NCI-H524 treated with DMSO at 0.1 percent for 48 hours (cell line): ENCODE data around the gene PTGER2.
A peak's percentile ranks its signal among the peaks of the same experiment; 100 is the strongest.

Experiments used
- DNase-seq: peaks from one replicate; lab custom pipeline; 2025; lab: John Stamatoyannopoulos, UW

The PTGER2 gene

DNA sequence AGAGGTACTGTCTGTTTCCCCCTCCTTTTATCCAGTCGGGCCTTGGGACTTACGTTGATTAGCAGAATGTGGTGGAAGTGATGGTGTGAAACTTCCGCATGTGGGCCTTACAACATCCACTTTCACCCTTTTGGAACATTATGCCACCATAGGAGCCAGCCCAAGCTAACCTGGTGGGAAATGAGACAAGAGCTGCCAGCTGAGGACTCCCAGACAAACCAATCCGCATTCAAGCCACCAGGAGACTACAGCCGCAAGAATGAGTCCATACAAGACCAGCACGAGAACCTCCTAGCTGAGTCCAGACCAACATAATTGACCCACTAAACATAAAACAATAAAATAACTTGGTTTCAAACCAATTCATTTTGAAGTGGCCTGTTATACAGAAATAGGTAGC, 9.1 kb upstream of the PTGER2 start:
- no peak for DNase-seq

DNA sequence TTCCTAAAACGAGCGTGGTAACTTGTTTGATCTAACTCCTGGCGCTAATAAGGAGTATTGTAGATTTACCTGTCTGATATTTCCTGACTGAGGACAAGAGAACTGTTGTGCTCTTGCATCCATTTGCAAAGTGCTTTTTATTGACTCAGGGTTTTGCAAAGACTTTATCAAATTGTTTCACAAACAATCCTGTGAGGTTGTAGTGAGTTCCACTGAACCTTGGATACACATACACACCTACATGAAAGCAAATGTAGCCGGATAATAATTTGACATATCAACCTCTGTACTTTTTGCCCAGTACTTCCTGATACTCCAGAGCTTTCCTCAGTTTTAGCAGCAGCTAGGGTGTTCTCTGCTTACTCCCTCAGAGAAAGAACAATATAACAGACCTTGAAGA, 6.7 kb upstream of the PTGER2 start:
- no peak for DNase-seq

DNA sequence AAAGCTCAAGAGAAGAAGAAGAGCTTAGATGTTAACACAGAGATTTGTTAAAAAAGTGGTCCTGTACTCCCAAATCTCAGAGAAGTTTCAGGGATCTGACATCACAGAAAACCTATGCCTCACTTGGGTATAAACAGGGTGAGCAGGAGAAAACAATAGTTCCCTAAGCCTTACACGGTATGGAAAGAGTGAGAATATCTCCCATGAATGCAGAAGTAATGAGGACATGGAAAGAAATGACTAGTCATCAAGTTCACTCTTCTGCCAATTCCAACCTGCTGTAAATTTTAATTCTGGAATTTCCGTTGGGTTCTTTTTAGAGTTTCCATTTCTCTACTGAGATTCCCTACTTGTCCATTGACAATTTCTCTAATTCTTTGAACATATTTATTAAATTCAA, 6.2 kb upstream of the PTGER2 start:
- no peak for DNase-seq

DNA sequence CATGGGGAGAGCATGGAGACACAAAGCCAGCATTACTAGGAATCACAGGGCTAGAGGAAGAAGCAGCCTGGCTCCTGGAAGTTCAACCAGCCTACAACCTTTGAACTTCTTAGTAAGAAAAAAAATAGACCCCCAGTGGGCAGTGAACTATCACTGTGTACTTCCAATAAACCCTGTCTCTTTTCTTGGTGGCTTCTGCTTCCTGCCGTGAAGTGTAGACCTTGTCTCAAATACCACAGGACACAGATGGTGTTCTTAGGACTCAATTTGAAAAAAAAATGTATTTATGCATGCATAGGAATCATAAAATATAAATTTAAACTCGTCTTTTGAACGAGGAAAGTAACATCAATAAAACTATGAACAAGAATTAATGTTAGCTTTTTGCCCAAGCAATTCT, 3.6 kb upstream of the PTGER2 start:
- no peak for DNase-seq

DNA sequence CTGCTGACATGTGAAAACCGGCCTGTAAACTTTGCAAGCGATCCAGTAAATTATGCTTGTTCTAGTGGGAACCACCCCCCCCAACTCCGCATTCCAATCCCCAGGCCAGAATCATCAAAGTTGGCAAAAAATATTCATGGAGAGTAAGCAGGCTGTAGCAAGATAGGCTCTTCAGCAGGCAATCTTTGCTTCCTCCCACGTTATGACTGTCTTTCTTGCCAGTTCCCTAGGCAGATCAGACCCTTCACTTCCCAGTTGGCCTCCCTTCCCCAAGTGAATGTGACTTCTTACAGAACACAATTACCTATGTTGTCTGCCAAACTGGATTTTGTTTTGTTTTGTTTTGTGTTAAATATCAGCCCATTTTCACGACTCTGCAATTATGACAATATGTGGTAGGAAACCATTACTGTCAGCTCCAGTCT, 1.2 kb upstream of the PTGER2 start:
- DNase-seq = no peak

DNA sequence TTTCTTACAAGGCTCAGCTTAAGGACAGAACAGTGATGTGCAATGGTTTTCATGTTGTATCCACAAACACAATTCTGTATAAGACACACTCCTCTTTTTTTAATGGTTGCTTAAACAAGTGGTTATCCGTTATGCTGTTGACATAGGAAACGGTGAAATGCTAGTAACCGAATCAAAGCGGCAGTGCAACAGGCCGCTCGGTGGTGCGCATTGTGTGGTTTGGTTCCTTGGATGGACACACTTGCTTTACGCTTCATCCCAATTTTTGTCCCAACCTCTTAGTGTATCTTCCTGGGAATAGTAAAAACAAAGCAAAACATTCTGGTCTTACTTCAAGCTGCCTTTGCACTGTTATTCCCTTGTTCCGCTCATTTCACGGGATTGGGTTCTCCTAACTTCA, 650 bp upstream of the PTGER2 start:
- DNase-seq = no peak

DNA sequence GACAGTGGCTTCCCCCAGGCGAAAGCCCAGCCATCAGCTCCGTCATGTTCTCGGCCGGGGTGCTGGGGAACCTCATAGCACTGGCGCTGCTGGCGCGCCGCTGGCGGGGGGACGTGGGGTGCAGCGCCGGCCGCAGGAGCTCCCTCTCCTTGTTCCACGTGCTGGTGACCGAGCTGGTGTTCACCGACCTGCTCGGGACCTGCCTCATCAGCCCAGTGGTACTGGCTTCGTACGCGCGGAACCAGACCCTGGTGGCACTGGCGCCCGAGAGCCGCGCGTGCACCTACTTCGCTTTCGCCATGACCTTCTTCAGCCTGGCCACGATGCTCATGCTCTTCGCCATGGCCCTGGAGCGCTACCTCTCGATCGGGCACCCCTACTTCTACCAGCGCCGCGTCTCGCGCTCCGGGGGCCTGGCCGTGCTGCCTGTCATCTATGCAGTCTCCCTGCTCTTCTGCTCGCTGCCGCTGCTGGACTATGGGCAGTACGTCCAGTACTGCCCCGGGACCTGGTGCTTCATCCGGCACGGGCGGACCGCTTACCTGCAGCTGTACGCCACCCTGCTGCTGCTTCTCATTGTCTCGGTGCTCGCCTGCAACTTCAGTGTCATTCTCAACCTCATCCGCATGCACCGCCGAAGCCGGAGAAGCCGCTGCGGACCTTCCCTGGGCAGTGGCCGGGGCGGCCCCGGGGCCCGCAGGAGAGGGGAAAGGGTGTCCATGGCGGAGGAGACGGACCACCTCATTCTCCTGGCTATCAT, 663 bp downstream of the PTGER2 start:
- DNase-seq = no peak

DNA sequence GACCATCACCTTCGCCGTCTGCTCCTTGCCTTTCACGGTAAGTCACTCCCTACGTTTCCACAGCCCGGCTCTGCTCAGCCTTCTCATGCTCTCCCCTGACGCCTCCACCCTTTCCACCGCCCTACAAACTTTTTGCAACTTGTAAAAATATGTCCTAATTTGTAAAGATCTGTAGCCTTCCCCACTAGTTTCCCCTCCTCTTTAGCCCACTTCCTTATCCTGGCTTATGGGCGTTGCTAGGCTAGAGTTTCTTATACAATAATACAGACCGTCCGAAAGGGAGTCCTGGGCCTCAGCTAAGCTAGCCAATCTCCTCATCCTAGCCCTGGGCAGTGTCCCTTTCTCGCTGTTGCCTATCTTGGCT, 1.2 kb downstream of the PTGER2 start:
- no peak for DNase-seq

DNA sequence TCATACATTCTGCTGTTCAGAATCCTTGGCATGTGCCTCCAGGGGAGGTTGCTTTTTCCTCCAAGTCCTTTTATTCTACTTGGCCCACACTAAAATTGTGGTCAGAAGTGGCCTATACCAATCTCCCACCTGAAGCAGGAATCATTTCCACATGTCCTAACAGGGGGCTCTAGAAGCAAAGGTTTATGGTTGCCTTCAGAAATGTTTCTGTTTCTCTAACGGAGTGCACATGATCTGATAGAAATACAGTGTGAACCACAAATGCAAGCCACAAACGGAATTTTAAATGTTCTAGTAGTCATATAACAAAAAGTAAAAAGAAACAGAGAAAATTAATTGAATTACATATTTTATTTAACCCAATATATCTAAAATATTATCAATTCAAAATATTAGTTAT, 4.0 kb downstream of the PTGER2 start:
- DNase-seq = no peak

DNA sequence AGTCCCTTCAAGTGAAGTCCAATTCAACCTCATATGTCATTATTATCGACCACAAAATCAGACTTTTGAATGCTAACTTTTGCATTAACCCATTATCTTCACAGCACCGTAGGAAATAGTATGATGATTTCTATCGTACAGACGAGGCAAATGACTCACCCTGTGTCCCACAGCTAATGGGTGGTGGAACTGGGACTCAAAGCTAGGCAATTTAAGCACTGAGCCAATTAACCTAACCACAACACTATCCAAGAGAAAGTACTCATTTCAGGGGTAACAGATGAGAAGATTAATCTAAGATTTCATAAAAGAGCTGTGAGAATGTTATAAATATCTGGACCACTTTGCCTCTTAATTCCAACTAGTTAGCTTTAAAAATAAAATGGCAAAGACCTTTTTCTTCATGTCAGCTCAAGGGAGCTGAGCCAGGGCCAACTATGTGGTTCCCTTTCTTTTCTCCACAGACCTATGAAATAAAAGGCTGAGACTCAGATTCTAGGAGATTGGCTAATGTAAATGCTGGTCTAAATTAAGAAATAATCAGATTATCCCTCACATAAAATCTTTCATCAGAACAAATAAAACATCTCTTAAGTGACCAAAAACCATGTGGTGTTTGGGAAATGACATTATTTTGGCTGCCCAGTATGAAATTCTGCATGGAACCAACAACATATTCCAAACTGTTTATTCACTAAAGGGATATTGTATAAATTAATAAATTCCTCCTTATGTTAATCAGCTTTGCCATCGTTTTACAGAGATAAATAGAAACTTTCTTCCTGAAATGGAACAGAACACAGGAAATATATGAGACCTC, 4.9 kb downstream of the PTGER2 start:
- DNase-seq = no peak

DNA sequence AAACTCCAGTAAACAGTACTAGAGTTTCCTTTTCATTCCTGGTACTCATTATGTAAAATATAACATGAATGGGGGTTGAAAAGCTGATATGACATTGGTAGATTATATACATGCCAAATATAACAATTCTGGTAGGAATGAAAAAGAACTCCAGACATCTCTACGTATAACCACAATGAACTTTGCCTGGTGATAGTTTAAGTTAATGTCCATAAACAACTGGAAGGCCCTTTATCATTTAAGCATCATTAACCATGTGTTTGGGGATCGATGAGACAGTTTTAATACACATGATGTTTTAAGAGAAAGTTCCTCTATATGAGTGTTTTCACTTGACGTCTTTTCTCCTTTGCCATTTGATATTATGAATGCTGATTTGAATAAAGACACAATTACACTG, 5.8 kb downstream of the PTGER2 start:
- DNase-seq = no peak

DNA sequence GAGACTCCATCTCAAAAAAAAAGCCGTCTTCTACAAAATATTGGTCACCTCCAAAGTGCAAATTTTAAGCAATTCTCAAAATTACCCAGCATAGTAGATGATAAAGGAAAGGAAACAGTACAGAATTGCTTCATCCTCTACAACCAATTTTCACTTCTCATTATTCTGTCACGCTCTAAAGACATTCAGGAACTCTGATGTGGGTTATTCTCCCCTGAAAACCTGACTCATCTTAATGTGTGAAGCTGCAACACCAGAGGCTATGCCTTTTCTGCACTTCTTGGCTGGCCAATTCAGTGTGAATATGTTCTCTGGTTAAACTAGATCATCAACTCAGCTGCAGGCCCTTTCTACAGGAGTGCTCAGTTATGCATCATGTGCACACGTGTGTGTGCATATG, 11.0 kb downstream of the PTGER2 start:
- no peak for DNase-seq

DNA sequence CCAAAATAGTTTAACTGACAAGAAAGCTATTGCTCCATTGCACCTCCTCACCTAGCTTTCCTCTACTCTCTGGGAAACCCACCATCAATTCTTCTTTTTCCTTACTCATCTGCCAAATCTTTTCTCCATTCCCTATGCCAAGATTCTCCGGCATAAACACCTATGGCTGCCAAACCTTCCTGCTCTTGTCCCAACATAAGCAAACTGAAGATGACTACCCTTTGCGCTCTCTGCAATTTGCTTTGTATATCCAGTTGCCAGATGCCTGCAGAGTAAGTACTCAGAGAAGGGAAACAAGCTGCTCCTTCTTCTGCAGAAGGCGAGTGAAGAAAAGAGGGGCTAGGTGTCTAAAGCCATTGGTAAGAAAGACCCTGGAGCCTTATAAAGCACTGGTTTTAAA, 11.5 kb downstream of the PTGER2 start:
- no peak for DNase-seq

DNA sequence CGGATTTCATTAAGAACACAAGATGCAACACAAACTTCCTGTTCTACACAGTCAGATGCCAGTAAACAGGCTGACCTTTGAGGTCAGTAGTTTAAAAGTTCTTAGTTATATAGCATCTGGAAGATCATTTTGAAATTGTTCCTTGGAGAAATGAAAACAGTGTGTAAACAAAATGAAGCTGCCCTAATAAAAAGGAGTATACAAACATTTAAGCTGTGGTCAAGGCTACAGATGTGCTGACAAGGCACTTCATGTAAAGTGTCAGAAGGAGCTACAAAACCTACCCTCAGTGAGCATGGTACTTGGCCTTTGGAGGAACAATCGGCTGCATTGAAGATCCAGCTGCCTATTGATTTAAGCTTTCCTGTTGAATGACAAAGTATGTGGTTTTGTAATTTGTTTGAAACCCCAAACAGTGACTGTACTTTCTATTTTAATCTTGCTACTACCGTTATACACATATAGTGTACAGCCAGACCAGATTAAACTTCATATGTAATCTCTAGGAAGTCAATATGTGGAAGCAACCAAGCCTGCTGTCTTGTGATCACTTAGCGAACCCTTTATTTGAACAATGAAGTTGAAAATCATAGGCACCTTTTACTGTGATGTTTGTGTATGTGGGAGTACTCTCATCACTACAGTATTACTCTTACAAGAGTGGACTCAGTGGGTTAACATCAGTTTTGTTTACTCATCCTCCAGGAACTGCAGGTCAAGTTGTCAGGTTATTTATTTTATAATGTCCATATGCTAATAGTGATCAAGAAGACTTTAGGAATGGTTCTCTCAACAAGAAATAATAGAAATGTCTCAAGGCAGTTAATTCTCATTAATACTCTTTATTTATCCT, 13.5 kb downstream of the PTGER2 start:
- DNase-seq = no peak

DNA sequence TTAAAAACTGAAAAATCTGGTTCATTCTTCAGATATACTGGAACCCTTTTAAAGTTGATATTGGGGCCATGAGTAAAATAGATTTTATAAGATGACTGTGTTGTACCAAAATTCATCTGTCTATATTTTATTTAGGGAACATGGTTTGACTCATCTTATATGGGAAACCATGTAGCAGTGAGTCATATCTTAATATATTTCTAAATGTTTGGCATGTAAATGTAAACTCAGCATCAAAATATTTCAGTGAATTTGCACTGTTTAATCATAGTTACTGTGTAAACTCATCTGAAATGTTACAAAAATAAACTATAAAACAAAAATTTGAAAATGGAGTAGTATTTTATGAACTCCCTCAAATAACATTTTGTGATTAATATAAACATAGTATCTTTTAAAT, 14.2 kb downstream of the PTGER2 start:
- no peak for DNase-seq

DNA sequence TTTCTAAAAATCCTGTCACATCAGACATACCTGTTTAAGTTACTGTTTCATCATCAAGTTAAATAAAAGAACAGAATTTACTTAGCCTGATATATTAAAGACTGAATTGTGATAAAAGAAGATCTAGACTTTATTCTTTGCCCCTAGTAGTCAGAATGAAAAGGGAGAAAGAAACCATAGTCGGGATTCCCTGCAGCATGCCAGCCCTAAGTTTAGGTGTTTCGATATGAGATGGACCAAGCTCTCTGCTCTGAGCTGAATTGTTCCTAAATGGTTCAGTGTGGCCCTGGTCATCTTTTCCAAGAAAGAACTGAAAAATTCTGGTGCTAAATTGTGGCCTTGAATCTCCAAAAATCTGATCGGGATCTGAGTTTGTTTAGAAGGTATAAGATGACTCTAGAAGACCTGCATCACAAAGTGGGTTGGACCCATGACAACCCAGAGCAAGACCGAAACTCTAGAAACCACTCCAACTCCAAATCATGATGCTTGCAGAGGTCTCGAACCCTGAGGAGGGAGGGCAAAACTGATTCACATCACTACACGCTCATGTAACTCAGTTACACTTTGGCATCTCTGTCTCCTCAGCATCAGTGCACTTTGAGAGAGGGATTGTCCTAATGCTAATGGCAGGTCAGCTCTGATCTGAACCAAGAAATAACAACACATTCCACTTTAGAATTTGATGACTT, 15.7 kb downstream of the PTGER2 start:
- no peak for DNase-seq

DNA sequence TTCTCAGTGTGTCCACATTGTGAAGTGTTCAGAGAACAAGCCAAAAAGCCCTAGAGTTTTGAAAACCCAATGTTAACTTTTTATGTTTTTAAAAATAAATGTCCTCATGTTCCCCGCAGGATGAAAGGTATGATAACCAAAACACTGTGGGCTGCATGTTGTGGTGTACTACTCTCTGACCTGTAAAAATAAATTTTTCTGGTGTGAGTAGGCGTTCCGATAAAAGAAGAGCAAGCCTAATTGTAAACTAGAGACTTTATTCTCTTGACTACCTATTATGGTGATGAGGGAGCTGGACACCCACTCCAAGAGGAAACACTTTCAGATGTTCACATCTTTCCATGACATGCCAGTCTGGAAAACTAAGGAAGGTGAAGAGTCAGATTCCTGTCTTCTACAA, 18.2 kb downstream of the PTGER2 start:
- DNase-seq = no peak

DNA sequence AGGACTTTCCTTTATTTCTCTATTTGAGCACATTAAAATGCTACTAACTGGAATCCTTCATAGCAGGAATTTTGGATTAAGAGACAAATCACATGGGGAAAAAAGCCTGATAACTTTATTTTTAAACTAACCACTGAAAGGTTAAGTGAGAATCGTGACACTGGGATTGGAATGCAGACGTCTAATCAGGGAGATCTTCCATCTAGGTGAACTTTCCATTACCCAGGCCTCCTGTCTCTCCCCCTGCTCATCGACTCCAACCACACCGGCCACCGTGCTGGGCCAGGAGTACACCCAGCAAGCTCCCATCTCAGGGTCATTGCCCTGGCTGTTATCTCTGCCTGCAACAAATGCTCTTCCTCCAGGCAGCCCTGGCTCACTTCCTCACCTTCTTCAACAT, 19.0 kb downstream of the PTGER2 start:
- DNase-seq = no peak

DNA sequence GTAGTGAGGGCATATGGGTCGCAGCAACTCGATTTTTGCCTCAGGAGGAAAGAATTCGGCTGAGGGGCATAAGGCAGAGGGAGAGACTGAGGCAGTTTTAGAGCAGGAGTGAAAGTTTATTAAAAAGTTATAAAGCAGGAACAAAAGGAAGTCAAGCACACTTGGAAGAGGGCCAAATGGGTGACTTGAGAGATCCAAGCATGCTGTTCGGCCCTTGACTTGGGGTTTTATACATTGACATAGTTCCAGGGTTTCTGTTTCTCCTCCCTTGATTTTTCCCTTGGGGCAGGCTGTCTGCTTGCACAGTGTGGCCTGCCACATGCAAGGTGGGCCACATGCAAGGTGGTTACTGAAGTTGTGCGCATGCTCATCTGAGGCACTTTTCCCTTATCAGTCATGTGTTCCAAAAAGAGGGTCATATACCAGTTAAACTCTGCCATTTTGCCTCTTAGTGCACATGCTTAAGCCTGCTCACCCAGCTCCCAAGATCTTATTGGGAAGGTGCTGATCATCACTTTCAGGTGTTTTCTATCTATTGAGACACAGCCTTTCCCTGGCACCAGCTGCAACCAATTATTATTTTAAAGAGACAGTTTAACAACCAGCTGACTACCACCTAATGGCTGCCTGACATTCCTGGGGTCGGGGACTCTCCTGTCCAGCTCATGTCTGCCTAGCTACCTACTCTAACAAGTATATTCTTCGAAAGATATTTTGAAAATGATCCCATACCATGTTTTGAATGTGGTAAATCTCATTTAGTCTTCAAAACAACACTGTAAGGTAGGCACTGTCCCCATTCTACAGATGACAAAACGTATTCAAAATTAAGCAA, 19.9 kb downstream of the PTGER2 start:
- DNase-seq = no peak

DNA sequence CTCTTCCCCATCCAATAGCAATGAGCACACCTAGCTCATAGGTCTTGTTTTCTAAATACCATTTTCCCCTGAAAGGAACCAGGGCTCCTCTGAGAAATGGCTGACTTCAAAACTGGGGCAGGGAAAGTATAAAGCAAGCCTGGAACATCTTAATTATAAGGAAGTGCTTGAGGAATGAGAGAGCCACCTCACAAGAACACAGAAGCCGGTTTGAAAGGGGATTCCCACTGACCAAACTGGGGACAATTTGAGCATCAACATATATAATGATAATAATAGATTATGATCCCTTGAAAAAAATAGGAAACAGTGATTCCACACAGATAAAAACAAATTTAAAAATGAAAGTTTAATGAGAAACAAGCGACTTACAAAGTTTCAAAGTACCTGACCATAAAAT, 22.1 kb downstream of the PTGER2 start:
- DNase-seq = no peak

DNA sequence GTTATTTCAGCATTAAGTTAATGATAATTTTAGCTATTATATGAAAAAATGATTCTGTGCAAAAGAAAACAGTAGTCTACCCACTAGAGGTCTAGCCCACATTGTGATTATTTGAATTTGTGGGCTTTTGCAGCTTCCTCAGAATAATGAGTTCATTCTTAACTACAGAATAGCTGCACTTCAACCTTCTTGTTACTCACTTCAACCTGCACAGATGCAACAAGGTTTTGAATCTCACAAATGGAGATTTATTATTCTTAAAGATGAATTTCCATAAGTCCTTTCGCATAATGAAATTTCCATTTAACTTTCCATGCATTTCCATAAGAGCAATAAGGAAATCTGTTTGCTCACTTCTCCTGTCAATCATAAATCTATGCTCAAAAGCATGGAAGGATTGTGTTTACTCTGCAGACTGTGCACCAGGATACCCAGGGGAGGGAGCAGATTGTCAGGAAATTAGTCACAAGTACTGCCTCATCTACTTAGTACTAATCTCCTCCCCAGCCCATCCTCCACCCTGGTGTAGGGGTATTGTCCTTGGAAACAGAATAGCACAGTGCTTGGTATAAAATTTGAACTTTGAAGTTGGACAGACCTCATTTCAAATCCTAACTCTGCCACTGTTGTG, 24.1 kb downstream of the PTGER2 start:
- DNase-seq = peak; percentile 77
